Testis (tissue), 2 donors: ENCODE measurements around the gene OR7G1.

Experiments
- POLR2A ChIP-seq: fragments of 450-650 bp; IDR thresholded peaks from one replicate; pipeline ENCODE4 v1.6.1; 2017; ENCODE audit warnings: antibody characterized with exemption, mild to moderate bottlenecking, moderate library complexity
- TF ChIP-seq, protein P1 (sequence below), 3 experiments: fragments of 450-650 bp in 2 of 3; fragments of 200-600 bp in 1 of 3; sonication (generic) in 1 of 3; IDR thresholded peaks; one replicate each; pipeline ENCODE4 v1.5.1; 2016 to 2019; ENCODE audit warnings: antibody characterized with exemption in 3 of 3, mild to moderate bottlenecking in 2 of 3, moderate library complexity in 1 of 3

DNA sequence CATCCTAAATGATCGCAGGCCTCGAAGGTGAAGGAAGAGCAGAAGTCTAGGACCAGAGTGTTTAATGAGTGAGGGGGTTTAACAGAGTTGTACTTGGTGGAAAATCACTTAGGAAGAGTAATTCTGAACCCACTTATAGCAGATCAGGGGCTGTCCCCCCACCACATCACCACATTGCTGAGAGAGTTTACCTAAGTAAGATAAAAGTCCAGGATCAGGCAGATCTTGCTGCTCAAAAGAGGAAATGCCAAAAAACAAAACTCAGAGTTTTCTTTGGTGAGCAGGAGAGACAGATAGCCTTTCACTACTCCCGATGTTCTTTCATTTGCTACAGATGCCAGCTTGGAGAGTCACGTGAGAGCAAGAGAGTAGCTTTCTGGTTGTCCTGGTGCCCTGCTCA, 40.0 kb upstream of the OR7G1 start:
- TF ChIP-seq, protein P1, sequence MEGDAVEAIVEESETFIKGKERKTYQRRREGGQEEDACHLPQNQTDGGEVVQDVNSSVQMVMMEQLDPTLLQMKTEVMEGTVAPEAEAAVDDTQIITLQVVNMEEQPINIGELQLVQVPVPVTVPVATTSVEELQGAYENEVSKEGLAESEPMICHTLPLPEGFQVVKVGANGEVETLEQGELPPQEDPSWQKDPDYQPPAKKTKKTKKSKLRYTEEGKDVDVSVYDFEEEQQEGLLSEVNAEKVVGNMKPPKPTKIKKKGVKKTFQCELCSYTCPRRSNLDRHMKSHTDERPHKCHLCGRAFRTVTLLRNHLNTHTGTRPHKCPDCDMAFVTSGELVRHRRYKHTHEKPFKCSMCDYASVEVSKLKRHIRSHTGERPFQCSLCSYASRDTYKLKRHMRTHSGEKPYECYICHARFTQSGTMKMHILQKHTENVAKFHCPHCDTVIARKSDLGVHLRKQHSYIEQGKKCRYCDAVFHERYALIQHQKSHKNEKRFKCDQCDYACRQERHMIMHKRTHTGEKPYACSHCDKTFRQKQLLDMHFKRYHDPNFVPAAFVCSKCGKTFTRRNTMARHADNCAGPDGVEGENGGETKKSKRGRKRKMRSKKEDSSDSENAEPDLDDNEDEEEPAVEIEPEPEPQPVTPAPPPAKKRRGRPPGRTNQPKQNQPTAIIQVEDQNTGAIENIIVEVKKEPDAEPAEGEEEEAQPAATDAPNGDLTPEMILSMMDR (IDR thresholded peaks at IDR 0.05): no peak
- TF ChIP-seq POLR2A: no peak
